Endothelial cell of umbilical vein (primary cell): Measurements from ENCODE around the gene UBE2Q1. TPM values are rescaled to one million over a fixed set of nuclear protein-coding genes. Genes with fewer than 3 reads are reported as not detected.

Experiments used
- BruUV-seq: library from RNA; stranded (reverse); fragments of 400-500 nt; replicated peaks from 2 replicates; lab custom pipeline; 2021; lab: Mats Ljungman, UMichigan
- CTCF ChIA-PET: fragments of 300-600, 350-600 bp; sonication (Branson Sonifier 250); formaldehyde crosslinking; loops from one replicate; lab custom pipeline; 2021; ENCODE audit warnings: antibody characterized with exemption, inconsistent platforms; lab: Charles Lee
- POLR2A ChIA-PET: fragments of 300-600, 350-600 bp; sonication (Branson Sonifier 250); formaldehyde crosslinking; loops from one replicate; lab custom pipeline; 2021; ENCODE audit warnings: antibody characterized with exemption, inconsistent platforms; lab: Charles Lee
- DNase-seq: peaks from one replicate; pipeline ENCODE4 v3.0.0-alpha.2; 2011; ENCODE audit warnings: low read depth, low spot score
- FAIRE-seq: peaks from 2 replicates; lab custom pipeline; 2011; peaks lifted over from hg19 to GRCh38; lab: Jason Lieb, UNC
- H2AFZ ChIP-seq: 2 replicates; pipeline ENCODE4 v1.6.0; 2012; ENCODE audit warnings: low read depth, low read length, control low read depth, inconsistent platforms
- H3K27ac ChIP-seq: 2 replicates; pipeline ENCODE4 v1.5.1; 2011; ENCODE audit warnings: low read depth, mild to moderate bottlenecking, control low read depth, low read length, moderate library complexity; ENCODE audit not compliant: insufficient read depth
- H3K27me3 ChIP-seq, 2 experiments: 2 replicates each; pipeline versions ENCODE4 v1.6.0 to v1.6.1; 2011; ENCODE audit warnings: low read length in 2 of 2, mixed read lengths in 1 of 2; ENCODE audit not compliant: control insufficient read depth in 2 of 2, insufficient read depth in 2 of 2
- H3K36me3 ChIP-seq, 2 experiments: 2 replicates in 1 of 2; 3 replicates in 1 of 2; pipeline ENCODE4 v1.5.1; 2011; ENCODE audit warnings: low read length in 2 of 2, mild to moderate bottlenecking in 1 of 2, moderate library complexity in 1 of 2; ENCODE audit not compliant: control insufficient read depth in 2 of 2, insufficient read depth in 2 of 2; ENCODE audit errors: extremely low read depth in 1 of 2
- H3K4me1 ChIP-seq: 3 replicates; pipeline ENCODE4 v1.5.1; 2011; ENCODE audit warnings: mild to moderate bottlenecking, low read length; ENCODE audit not compliant: control insufficient read depth, insufficient read depth; ENCODE audit errors: extremely low read depth
- H3K4me2 ChIP-seq: 2 replicates; pipeline ENCODE4 v1.6.1; 2011; ENCODE audit warnings: low read length, control low read depth, mixed read lengths; ENCODE audit not compliant: insufficient read depth
- H3K4me3 ChIP-seq, 3 experiments: fragments of 200-600 bp in 1 of 3; sonication (generic), shearing (Covaris generic) in 1 of 3; replicated peaks in 1 of 3; 2 replicates each; pipeline ENCODE4 v1.5.1; 2011 to 2016; ENCODE audit warnings: control low read depth in 3 of 3, low read length in 3 of 3, mild to moderate bottlenecking in 2 of 3, inconsistent platforms in 1 of 3, low read depth in 1 of 3, moderate library complexity in 1 of 3; ENCODE audit not compliant: insufficient read depth in 1 of 3
- H3K79me2 ChIP-seq: 2 replicates; pipeline ENCODE4 v1.6.0; 2012; ENCODE audit warnings: low read length, inconsistent platforms; ENCODE audit not compliant: control insufficient read depth, insufficient read depth
- H3K9ac ChIP-seq: replicated peaks from 2 replicates; pipeline ENCODE3; 2011; ENCODE audit warnings: low read length, control low read depth; ENCODE audit not compliant: insufficient read depth; ENCODE audit errors: extremely low read depth
- H3K9me1 ChIP-seq: replicated peaks from 3 replicates; pipeline ENCODE4 v1.6.0; 2011; ENCODE audit warnings: mild to moderate bottlenecking, low read length; ENCODE audit not compliant: control insufficient read depth, insufficient read depth; ENCODE audit errors: extremely low read depth
- H3K9me3 ChIP-seq: replicated peaks from 2 replicates; pipeline ENCODE4 v1.5.1; 2012; ENCODE audit warnings: low read length, inconsistent platforms; ENCODE audit not compliant: control insufficient read depth, insufficient read depth
- H4K20me1 ChIP-seq: replicated peaks from 2 replicates; pipeline ENCODE3; 2011; ENCODE audit warnings: mild to moderate bottlenecking, low read length; ENCODE audit not compliant: control insufficient read depth, insufficient read depth; ENCODE audit errors: extremely low read depth
- EZH2 ChIP-seq: IDR thresholded peaks from 2 replicates; pipeline ENCODE4 v1.6.1; 2012; ENCODE audit warnings: borderline replicate concordance, low read depth, mild to moderate bottlenecking, moderate library complexity, low read length, inconsistent platforms; ENCODE audit not compliant: severe bottlenecking
- FOS ChIP-seq: IDR thresholded peaks from 2 replicates; pipeline ENCODE4 v1.6.1; 2011; ENCODE audit warnings: mild to moderate bottlenecking, low read length, moderate library complexity, borderline replicate concordance; ENCODE audit not compliant: insufficient read depth
- GATA2 ChIP-seq: IDR thresholded peaks from 2 replicates; pipeline ENCODE4 v1.7.0; 2011; ENCODE audit warnings: low read depth, mild to moderate bottlenecking, moderate library complexity, mixed read lengths, low read length; ENCODE audit not compliant: insufficient read length, insufficient read depth
- JUN ChIP-seq: IDR thresholded peaks from 2 replicates; pipeline ENCODE4 v1.6.1; 2011; ENCODE audit warnings: borderline replicate concordance, low read depth; ENCODE audit not compliant: insufficient read length, insufficient read depth
- MYC ChIP-seq: IDR thresholded peaks from one replicate; pipeline ENCODE4 v1.6.1; 2011; ENCODE audit warnings: mild to moderate bottlenecking, low read depth, low read length
- POLR2A ChIP-seq: IDR thresholded peaks from 2 replicates; pipeline ENCODE4 v1.6.1; 2012; ENCODE audit warnings: low read depth, mild to moderate bottlenecking, control low read depth, low read length
- POLR2AphosphoS5 ChIP-seq: IDR thresholded peaks from 2 replicates; pipeline ENCODE4 v1.6.1; 2012; ENCODE audit warnings: low read depth, mild to moderate bottlenecking, control low read depth, low read length, moderate library complexity; ENCODE audit not compliant: insufficient read depth
- dilution Hi-C: fragments of 300-500 bp; cut with MboI; formaldehyde crosslinking; loops from one replicate; pipeline ENCODE4 v1.15.0; 2019; ENCODE audit warnings: low sequenced_read_pairs; ENCODE audit not compliant: extremely low pct_ligation_motif_present
- intact Hi-C: fragments of 100-400 bp; cut with micrococcal nuclease; formaldehyde crosslinking; loops from one replicate; pipeline ENCODE4 v1.10.0; 2022
- polyA plus RNA-seq, 4 experiments: library from polyadenylated mRNA; depleted of rRNA in 3 of 4; stranded (reverse) in 3 of 4; unstranded in 1 of 4; fragments of >200 nt; gene quantifications; 2 replicates each; pipeline versions ENCODE4 v1.2.1 to v1.2.3, GENCODE V29; 2011 to 2012; ENCODE audit warnings: missing spikeins in 1 of 4
- total RNA-seq: library from RNA; stranded (reverse); gene quantifications from 2 replicates; pipeline ENCODE4 v1.2.3, GENCODE V29; 2021
- TF ChIP-seq, protein P1 (sequence below), 2 donors: IDR thresholded peaks; 1 replicate in 1 of 2; 2 replicates in 1 of 2; pipeline ENCODE4 v1.5.1; 2011; ENCODE audit warnings: low read length in 2 of 2, mild to moderate bottlenecking in 2 of 2, moderate library complexity in 2 of 2, control low read depth in 1 of 2, inconsistent platforms in 1 of 2, low read depth in 1 of 2; ENCODE audit not compliant: insufficient read depth in 1 of 2; ENCODE audit errors: extremely low read depth in 1 of 2
- TF ChIP-seq, protein P2 (sequence below): IDR thresholded peaks from 2 replicates; pipeline ENCODE4 v1.6.1; 2011; ENCODE audit not compliant: insufficient read depth, insufficient read length

UBE2Q1 gene
- total and polyA plus RNA-seq, 2 donors (not counting 3 experiments of a cell fraction or from before 2014, with no cell fraction given) = 16.5 to 85.4 TPM

GRCh38 chr1:154517661-154518060 is 40.8 kb downstream of the UBE2Q1 start:
- POLR2A ChIA-PET = no interaction called here
- no peak for FAIRE-seq
- dilution Hi-C loops = no loop called here

More at GRCh38 chr1:154517661-154518060, 40.8 kb downstream of the UBE2Q1 start:
- Histone ChIP-seq H4K20me1 (no peaks in the 10 kb centered on the region), H3K9me1 (no peaks in the 10 kb centered on the region), H3K79me2 (no peaks in the 10 kb centered on the region), H3K4me3 (no peak overlapping the region), H3K36me3 (no peaks in the 10 kb centered on the region), H2AFZ (no peak overlapping the region), H3K4me1 (peaks cover 18% of the 10 kb centered on the region), H3K27ac (no peak overlapping the region), H3K4me2 (no peak overlapping the region), H3K9ac (no peak overlapping the region), H3K27me3 (no peaks in the 10 kb centered on the region), H3K9me3 (no peaks in the 10 kb centered on the region)
- intact Hi-C loops = no loop called here
- CTCF ChIA-PET = interaction anchor here (0.8 to 1.6 kb wide), 4 partner anchors 20 to 38 kb away, joined by 3 to 6 read pairs (median 3); no protein-coding TSS in a partner anchor
- no TSS peak for BruUV-seq
- no peak for TF ChIP-seq POLR2AphosphoS5
- TF ChIP-seq POLR2A = no peak
- no peak for TF ChIP-seq JUN
- TF ChIP-seq, protein P1, sequence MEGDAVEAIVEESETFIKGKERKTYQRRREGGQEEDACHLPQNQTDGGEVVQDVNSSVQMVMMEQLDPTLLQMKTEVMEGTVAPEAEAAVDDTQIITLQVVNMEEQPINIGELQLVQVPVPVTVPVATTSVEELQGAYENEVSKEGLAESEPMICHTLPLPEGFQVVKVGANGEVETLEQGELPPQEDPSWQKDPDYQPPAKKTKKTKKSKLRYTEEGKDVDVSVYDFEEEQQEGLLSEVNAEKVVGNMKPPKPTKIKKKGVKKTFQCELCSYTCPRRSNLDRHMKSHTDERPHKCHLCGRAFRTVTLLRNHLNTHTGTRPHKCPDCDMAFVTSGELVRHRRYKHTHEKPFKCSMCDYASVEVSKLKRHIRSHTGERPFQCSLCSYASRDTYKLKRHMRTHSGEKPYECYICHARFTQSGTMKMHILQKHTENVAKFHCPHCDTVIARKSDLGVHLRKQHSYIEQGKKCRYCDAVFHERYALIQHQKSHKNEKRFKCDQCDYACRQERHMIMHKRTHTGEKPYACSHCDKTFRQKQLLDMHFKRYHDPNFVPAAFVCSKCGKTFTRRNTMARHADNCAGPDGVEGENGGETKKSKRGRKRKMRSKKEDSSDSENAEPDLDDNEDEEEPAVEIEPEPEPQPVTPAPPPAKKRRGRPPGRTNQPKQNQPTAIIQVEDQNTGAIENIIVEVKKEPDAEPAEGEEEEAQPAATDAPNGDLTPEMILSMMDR (IDR thresholded peaks at IDR 0.05; ENCODE audit: extremely low read depth in 1 of 2, insufficient read depth in 1 of 2, low read depth in 1 of 2, low read length in 2 of 2) = no peak
- TF ChIP-seq MYC = no peak
- TF ChIP-seq FOS = no peak
- TF ChIP-seq GATA2 = no peak
- no peak for TF ChIP-seq EZH2
- TF ChIP-seq, protein P2, sequence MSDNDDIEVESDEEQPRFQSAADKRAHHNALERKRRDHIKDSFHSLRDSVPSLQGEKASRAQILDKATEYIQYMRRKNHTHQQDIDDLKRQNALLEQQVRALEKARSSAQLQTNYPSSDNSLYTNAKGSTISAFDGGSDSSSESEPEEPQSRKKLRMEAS = no peak
- no peak for DNase-seq
